HepG2 (cell line): ENCODE results near the gene HKDC1. TPM values are rescaled to one million over a fixed set of nuclear protein-coding genes. Genes with fewer than 3 reads are reported as not detected.

ENCODE experiments used
- CREB1 ChIP-seq, 2 experiments: fragments of 450-650 bp in 1 of 2; IDR thresholded peaks; 2 replicates each; pipeline ENCODE4 v1.6.1; 2016 to 2017; ENCODE audit warnings: control low read depth in 1 of 2, mild to moderate bottlenecking in 1 of 2, missing compliant biosample characterization in 1 of 2, missing genetic modification characterization in 1 of 2
- EHMT2 ChIP-seq: fragments of 200-600 bp; sonication (generic); IDR thresholded peaks from 2 replicates; pipeline ENCODE4 v1.7.0; 2017; ENCODE audit warnings: antibody characterized with exemption, low read depth, low read length, borderline replicate concordance
- FUBP1 ChIP-seq: sonication (generic); formaldehyde crosslinking; IDR thresholded peaks from 2 replicates; pipeline ENCODE4 v1.5.1; 2020; ENCODE audit warnings: missing genetic modification reagents, mild to moderate bottlenecking, borderline replicate concordance
- HDAC2 ChIP-seq: sonication (generic); formaldehyde crosslinking; IDR thresholded peaks from 2 replicates; pipeline ENCODE4 v1.4.0; 2020; ENCODE audit warnings: missing genetic modification reagents
- HNF1B ChIP-seq: sonication (generic); formaldehyde crosslinking; IDR thresholded peaks from 2 replicates; pipeline ENCODE4 v1.5.1; 2020; ENCODE audit warnings: mild to moderate bottlenecking, moderate library complexity, missing genetic modification reagents
- PITX1 ChIP-seq: sonication (generic); formaldehyde crosslinking; IDR thresholded peaks from 2 replicates; pipeline ENCODE4 v1.5.1; 2020; ENCODE audit warnings: mild to moderate bottlenecking, missing genetic modification reagents
- POLR2AphosphoS5 ChIP-seq: IDR thresholded peaks from 2 replicates; pipeline ENCODE4 v1.6.1; 2012; ENCODE audit warnings: low read depth, low read length
- UBTF ChIP-seq: sonication (generic); formaldehyde crosslinking; IDR thresholded peaks from 2 replicates; pipeline ENCODE4 v1.4.0; 2020; ENCODE audit warnings: mild to moderate bottlenecking, missing genetic modification reagents
- ZMAT3 ChIP-seq: sonication (generic); formaldehyde crosslinking; conservative IDR thresholded peaks from 2 replicates; pipeline ENCODE4 v1.7.0; 2021; ENCODE audit warnings: missing genetic modification reagents
- ZNF768 ChIP-seq: sonication (generic); formaldehyde crosslinking; IDR thresholded peaks from 2 replicates; pipeline ENCODE4 v1.4.0; 2020; ENCODE audit warnings: missing genetic modification reagents
- ZSCAN5A ChIP-seq: sonication (generic); formaldehyde crosslinking; IDR thresholded peaks from 2 replicates; pipeline ENCODE4 v1.8.0; 2022; ENCODE audit warnings: mild to moderate bottlenecking, missing genetic modification reagents, borderline replicate concordance
- polyA plus RNA-seq, 8 experiments: library from polyadenylated mRNA; depleted of rRNA in 3 of 8; stranded (reverse) in 7 of 8; unstranded in 1 of 8; fragments of >200 nt; fragmentation: Illumina TruSeq in 4 of 8; extraction: Trizol in 4 of 8; gene quantifications; 2 replicates each; pipeline versions ENCODE4 v1.2.1 to v1.2.3, GENCODE V29; 2011 to 2016; ENCODE audit warnings: low read depth in 4 of 8, missing spikeins in 1 of 8, mixed read lengths in 1 of 8; ENCODE audit not compliant: insufficient read depth in 1 of 8
- total RNA-seq, 5 experiments: library from RNA; depleted of rRNA; stranded (reverse); fragments of >200 nt; fragmentation: Illumina TruSeq; extraction: Trizol; gene quantifications; 2 replicates each; pipeline ENCODE4 v1.2.3, GENCODE V29; 2016; ENCODE audit warnings: low read depth in 1 of 5
- TF ChIP-seq, protein P1 (sequence below): sonication (generic); formaldehyde crosslinking; IDR thresholded peaks from 2 replicates; pipeline ENCODE4 v1.5.1; 2020; ENCODE audit warnings: missing genetic modification reagents, mild to moderate bottlenecking, borderline replicate concordance
- TF ChIP-seq, protein P2 (sequence below): sonication (generic); formaldehyde crosslinking; IDR thresholded peaks from 2 replicates; pipeline ENCODE4 v1.5.0; 2020; ENCODE audit warnings: mild to moderate bottlenecking, missing genetic modification reagents, borderline replicate concordance

HKDC1 gene
- total and polyA plus RNA-seq, 2 of the 13 experiments (the other 11 are each of a cell fraction or from before 2014, with no cell fraction given): 8.1 to 12.4 TPM

DNA sequence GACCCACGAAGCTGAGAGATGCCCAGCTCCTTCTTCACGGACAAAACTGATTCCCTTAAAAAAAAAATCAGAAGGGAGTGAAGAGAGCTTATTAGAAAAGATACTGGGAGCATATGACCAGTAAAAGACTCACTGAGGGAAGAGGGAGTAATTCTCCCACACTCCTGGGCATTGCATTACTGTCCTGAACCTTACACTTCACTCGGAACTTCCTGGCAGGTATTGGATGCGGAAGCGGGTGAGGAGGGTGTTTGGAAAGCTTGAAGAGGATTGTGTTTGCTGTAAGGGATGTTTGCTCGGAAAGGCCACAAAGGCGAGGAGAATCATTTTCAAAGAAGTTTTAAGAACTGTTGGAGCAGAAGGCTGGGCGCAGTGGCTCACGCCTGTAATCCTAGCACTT lies 375 bp downstream of the HKDC1 start (continued):
- TF ChIP-seq PITX1 (CRISPR knock-in tag) (0 out of 2 replicates have a peak, but pooled peaks have one; percentile 22), HDAC2 (no peak), UBTF (no peak), EHMT2 (no peak; the same call in 1 of the 2 replicates), POLR2AphosphoS5 (no peak), ZNF768 (CRISPR knock-in tag) (no peak), HNF1B (CRISPR knock-in tag) (peak; percentile 46; the same call in 1 of the 2 replicates), FUBP1 (CRISPR knock-in tag) (no peak), ZMAT3 (CRISPR knock-in tag) (0 out of 2 replicates have a peak, but pooled peaks have one; percentile 7), ZSCAN5A (0 out of 2 replicates have a peak, but pooled peaks have one; percentile 36), CREB1 (IDR thresholded peaks at IDR 0.05) (no peak), CREB1 (CRISPR knock-in tag; IDR thresholded peaks at IDR 0.05) (peak; percentile 34; the same call in 1 of the 2 replicates)
- TF ChIP-seq, protein P1, sequence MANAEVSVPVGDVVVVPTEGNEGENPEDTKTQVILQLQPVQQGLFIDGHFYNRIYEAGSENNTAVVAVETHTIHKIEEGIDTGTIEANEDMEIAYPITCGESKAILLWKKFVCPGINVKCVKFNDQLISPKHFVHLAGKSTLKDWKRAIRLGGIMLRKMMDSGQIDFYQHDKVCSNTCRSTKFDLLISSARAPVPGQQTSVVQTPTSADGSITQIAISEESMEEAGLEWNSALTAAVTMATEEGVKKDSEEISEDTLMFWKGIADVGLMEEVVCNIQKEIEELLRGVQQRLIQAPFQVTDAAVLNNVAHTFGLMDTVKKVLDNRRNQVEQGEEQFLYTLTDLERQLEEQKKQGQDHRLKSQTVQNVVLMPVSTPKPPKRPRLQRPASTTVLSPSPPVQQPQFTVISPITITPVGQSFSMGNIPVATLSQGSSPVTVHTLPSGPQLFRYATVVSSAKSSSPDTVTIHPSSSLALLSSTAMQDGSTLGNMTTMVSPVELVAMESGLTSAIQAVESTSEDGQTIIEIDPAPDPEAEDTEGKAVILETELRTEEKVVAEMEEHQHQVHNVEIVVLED (CRISPR knock-in tag): no peak
- TF ChIP-seq, protein P2, sequence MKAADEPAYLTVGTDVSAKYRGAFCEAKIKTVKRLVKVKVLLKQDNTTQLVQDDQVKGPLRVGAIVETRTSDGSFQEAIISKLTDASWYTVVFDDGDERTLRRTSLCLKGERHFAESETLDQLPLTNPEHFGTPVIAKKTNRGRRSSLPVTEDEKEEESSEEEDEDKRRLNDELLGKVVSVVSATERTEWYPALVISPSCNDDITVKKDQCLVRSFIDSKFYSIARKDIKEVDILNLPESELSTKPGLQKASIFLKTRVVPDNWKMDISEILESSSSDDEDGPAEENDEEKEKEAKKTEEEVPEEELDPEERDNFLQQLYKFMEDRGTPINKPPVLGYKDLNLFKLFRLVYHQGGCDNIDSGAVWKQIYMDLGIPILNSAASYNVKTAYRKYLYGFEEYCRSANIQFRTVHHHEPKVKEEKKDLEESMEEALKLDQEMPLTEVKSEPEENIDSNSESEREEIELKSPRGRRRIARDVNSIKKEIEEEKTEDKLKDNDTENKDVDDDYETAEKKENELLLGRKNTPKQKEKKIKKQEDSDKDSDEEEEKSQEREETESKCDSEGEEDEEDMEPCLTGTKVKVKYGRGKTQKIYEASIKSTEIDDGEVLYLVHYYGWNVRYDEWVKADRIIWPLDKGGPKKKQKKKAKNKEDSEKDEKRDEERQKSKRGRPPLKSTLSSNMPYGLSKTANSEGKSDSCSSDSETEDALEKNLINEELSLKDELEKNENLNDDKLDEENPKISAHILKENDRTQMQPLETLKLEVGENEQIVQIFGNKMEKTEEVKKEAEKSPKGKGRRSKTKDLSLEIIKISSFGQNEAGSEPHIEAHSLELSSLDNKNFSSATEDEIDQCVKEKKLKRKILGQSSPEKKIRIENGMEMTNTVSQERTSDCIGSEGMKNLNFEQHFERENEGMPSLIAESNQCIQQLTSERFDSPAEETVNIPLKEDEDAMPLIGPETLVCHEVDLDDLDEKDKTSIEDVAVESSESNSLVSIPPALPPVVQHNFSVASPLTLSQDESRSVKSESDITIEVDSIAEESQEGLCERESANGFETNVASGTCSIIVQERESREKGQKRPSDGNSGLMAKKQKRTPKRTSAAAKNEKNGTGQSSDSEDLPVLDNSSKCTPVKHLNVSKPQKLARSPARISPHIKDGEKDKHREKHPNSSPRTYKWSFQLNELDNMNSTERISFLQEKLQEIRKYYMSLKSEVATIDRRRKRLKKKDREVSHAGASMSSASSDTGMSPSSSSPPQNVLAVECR: peak; percentile 34; the same call in 1 of the 2 replicates
